Right ventricle myocardium inferior (tissue), 1 donor: ENCODE measurements around the gene MYO3B. TPM values are rescaled to one million over a fixed set of nuclear protein-coding genes. Genes with fewer than 3 reads are reported as not detected.
"Not testable (repeated sequence)": the region's sequence is repeated elsewhere in the genome, so short reads cannot be mapped to it uniquely, and the experiment has no call there.

Source experiments
- ATAC-seq: fragments of 200-7000 bp; cut with Tn5 transposase; one replicate; pipeline ENCODE4 v1.9.1; 2020; ENCODE audit warnings: mild to moderate bottlenecking, moderate library complexity
- DNase-seq: peaks from one replicate; pipeline ENCODE4 v3.0.0; 2021; ENCODE audit errors: missing footprints
- intact Hi-C: fragments of 100-400 bp; cut with DNase I; formaldehyde crosslinking; loops from one replicate; pipeline ENCODE4 v1.11.0; 2022
- total RNA-seq: library from RNA; stranded (reverse); fragmentation: NEBNext Ultra II Directional; extraction: Animal tissue kit (Norgen Biotek cat#: 25700); gene quantifications from one replicate; pipeline ENCODE4 v1.2.1, GENCODE V29; 2021
- donor health status: DM: no; HTN: yes; CAD: no; lungs with severe emphysema.

MYO3B gene
- total RNA-seq, 1 donor from 2014 or later = not detected

- peak; percentile 83 for DNase-seq
- intact Hi-C loops = no loop called here
Observed at GRCh38 chr2:170530284-170530745, 352.4 kb downstream of the MYO3B start.

DNA sequence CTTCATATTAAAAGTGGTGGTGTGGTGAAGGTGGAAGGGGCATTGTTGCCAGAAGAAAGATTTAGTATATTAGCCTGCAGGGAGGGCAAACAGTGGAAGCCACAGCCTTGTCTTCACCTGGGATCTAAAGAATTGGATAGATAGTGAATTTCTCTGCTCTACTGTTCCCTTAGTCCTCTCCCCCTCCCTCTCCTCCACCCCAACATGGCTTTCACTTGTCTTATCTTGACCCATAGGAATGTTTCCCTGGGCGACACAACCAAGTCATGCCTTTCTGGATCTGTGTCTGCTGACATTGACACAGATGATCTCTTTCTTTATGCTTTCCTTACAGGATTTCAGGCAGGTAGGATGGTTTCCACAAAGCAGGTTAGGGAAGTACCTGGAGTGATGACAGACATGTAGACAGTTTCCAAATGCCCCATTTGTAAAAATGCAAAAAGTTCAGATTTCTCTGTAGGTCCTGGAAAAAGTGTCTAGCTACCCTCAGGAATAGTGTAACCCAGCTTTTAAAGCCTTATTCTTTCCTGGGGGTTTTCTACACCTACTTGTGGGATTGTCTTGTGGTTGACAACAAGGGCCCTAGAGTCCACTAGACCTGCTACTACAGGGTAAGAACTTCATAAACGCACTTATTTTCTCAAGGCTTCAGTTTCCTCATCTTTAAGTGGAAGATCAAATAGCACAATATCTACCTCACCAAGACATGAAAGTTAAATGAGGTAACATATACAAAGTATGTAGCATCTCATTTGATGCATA, 353.0 kb downstream of the MYO3B start:
- intact Hi-C loops = no loop called here
- ATAC-seq (no peak), DNase-seq (no peak)

More at GRCh38 chr2:170530284-170530745, 352.4 kb downstream of the MYO3B start:
- ATAC-seq = peak; percentile 89

- no peak for DNase-seq
- intact Hi-C loops = no loop called here
Observed at GRCh38 chr2:170531876-170532275, 353.9 kb downstream of the MYO3B start.

GRCh38 chr2:170533156-170533555, 355.2 kb downstream of the MYO3B start:
- intact Hi-C loops = no loop called here
- no peak for ATAC-seq
- no peak for DNase-seq

More at GRCh38 chr2:170531876-170532275, 353.9 kb downstream of the MYO3B start:
- ATAC-seq = no peak

DNA sequence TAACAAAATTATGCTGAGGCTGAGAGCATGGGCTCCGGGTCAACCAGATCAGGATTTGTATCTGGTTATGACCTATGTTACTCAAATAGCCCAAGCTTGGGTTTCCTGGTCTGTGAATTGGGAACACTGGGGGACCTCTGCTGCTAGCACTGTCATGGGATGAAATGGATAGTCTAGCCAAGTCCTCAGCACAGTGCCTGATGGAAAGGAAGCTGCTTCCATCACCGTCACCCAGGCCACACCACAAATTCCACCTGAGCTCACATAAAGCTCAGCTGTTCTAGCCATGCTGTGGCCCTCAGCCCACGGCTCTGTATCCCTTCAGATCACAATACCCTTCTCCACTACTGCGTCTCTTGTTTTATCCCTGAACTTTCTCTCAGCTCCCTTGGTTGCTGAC, 357.6 kb downstream of the MYO3B start:
- ATAC-seq (no peak), DNase-seq (no peak)
- intact Hi-C loops = no loop called here

GRCh38 chr2:170544817-170545216, 366.9 kb downstream of the MYO3B start:
- DNase-seq = no peak
- intact Hi-C loops = no loop called here
- no peak for ATAC-seq

DNA sequence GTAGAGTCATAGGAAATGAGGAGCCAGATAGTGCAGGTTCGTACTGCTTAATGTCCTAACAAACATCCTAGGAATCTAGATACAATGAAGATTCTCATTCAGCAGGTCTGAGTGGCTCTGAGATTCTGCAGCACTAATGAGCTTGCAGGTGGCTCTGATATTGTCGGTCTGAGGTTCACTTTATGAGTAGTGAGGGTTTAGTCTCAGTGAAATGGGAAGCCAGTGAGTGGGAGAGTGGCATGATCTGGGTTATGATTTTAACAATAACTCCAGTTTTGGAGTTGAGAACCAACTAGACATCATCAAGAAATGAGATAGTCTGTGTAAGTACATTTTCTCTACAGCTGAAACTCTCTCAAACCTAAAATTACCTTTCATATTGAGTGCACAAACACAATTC, 370.4 kb downstream of the MYO3B start:
- DNase-seq (no peak), ATAC-seq (no peak)
- intact Hi-C loops = no loop called here

GRCh38 chr2:170550501-170550900, 372.6 kb downstream of the MYO3B start:
- no peak for DNase-seq
- no peak for ATAC-seq
- intact Hi-C loops = no loop called here

- ATAC-seq, DNase-seq, intact Hi-C loops: not testable (repeated sequence)
Observed at GRCh38 chr2:170551899-170552298, 374.0 kb downstream of the MYO3B start.

- ATAC-seq (no peak), DNase-seq (no peak)
- intact Hi-C loops = no loop called here
Observed at GRCh38 chr2:170553748-170554147, 375.8 kb downstream of the MYO3B start.

DNA sequence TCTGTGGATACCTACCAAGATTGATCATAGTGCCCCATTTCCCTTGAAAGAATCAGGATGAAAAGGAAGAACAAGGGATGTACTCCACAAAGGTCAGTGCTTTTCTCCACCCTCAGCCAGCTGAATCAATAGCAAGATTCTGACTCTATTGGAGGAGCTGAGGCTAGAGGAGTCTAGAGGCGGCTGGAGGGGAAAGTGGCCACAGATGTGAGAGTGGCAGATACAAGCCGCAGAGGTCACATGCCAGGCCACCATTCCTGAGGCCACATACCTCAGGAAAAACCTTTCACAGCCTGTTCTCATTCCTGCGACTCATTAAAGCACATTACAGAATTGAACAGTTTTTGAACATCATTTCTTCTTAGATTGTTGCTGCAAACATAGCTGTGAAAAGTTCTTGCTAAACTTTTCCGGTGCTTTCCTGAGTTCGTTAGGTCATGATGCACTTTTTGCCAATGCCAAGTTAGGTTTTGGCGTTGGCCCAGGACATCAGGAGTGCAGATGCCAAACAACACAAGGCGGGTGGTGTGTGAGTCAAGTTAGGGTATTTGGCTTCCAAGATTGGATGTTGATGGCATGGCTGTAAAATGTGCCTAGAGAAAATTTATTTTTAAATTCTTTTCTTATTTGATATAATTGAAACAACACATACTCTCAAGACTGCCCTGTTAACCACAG, 376.5 kb downstream of the MYO3B start:
- intact Hi-C loops = no loop called here
- no peak for DNase-seq

GRCh38 chr2:170562928-170563327, 385.0 kb downstream of the MYO3B start:
- ATAC-seq (no peak), DNase-seq (no peak)
- intact Hi-C loops = no loop called here

More for the DNA sequence above, 376.5 kb downstream of the MYO3B start:
- no peak for ATAC-seq

GRCh38 chr2:170563401-170563800, 385.5 kb downstream of the MYO3B start:
- intact Hi-C loops = no loop called here
- no peak for DNase-seq
- ATAC-seq = no peak

DNA sequence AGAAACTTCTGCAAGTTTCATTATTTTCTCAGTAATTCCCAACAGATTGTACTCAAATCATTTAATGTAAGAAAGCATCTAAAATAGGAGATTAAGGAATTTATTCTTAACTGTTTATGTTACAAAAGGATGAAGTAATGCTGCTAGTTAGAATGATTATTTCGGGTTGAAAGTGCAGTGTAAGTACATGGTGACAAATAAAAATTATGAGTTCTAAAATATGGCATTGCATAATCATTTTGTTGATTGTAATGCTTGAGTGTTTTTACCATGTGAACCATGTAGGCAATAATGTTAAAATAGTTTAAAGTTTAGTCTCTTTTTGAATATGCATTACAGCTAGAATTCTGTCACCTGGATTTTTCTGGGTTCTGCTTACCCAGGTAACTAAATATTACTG, 388.2 kb downstream of the MYO3B start:
- intact Hi-C loops = no loop called here
- ATAC-seq (no peak), DNase-seq (no peak)

- ATAC-seq (no peak), DNase-seq (no peak)
- intact Hi-C loops = no loop called here
Observed at GRCh38 chr2:170567429-170567828, 389.5 kb downstream of the MYO3B start.

DNA sequence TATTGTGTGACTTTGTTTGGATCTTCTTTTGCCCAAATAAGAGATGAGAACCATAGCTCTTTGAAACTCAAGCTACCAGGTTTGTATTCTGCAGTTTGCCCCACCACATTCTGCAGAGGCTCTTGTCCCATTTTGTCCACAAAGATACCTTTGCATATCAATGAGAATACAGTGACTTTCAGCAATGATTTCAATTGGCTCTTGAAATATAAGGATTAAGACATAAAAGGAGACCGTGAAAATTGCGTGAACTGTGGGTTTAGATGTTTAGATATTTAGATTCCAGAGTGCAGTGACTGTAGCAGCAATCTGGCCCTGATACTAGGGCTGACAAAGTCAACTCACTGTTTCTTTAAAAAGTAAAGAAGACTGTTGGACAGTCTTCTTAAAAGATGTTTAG, 390.6 kb downstream of the MYO3B start:
- ATAC-seq (no peak), DNase-seq (no peak)
- intact Hi-C loops = no loop called here

DNA sequence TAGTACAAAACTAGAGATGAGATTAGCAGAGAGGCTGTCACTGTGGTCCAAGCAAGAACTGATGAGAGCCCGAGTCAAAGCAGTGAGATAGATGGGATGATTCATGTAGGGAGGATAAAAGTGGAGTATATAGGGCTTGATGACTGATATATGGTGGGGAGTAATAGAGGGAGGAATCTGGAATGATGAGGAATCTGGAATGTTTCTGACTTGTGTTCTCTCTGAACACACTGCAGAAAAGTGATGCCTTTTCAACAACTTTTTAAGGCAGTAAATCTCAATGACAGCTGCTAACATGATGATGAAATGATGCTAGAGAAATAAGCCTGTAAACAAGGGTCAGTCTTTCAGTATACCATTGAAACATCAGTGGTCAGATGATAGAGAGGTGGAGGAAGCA, 393.7 kb downstream of the MYO3B start:
- intact Hi-C loops = no loop called here
- no peak for DNase-seq
- ATAC-seq = no peak

GRCh38 chr2:170573671-170574070, 395.7 kb downstream of the MYO3B start:
- DNase-seq (no peak), ATAC-seq (no peak)
- intact Hi-C loops = no loop called here

GRCh38 chr2:170576296-170576695, 398.3 kb downstream of the MYO3B start:
- ATAC-seq = no peak
- intact Hi-C loops = no loop called here

GRCh38 chr2:170577356-170577755, 399.4 kb downstream of the MYO3B start:
- ATAC-seq (no peak), DNase-seq (no peak)
- intact Hi-C loops = no loop called here

More at GRCh38 chr2:170576296-170576695, 398.3 kb downstream of the MYO3B start:
- DNase-seq = no peak
